Astrocyte (in vitro differentiated cells and primary cell): ENCODE results near the gene MAN1A1. TPM values are rescaled to one million over a fixed set of nuclear protein-coding genes. Genes with fewer than 3 reads are reported as not detected.

Source experiments
- DNase-seq: peaks from one replicate; pipeline ENCODE4 v3.0.0-alpha.2; 2010; ENCODE audit warnings: low read depth
- FAIRE-seq: peaks from 2 replicates; lab custom pipeline; 2011; peaks lifted over from hg19 to GRCh38; lab: Jason Lieb, UNC
- H2AFZ ChIP-seq: 2 replicates; pipeline ENCODE4 v1.6.0; 2012; ENCODE audit warnings: low read depth, low read length, inconsistent platforms
- H3K27ac ChIP-seq: 2 replicates; pipeline ENCODE4 v1.5.1; 2011; ENCODE audit warnings: low read depth, low read length, inconsistent platforms
- H3K27me3 ChIP-seq: 2 replicates; pipeline ENCODE4 v1.6.0; 2011; ENCODE audit warnings: low read length, inconsistent platforms; ENCODE audit not compliant: insufficient read depth
- H3K36me3 ChIP-seq: 2 replicates; pipeline ENCODE4 v1.5.1; 2011; ENCODE audit warnings: low read length, inconsistent platforms; ENCODE audit not compliant: insufficient read depth
- H3K4me1 ChIP-seq: 2 replicates; pipeline ENCODE4 v1.5.1; 2011; ENCODE audit warnings: low read length, inconsistent platforms; ENCODE audit not compliant: insufficient read depth
- H3K4me2 ChIP-seq: 2 replicates; pipeline ENCODE4 v1.6.0; 2012; ENCODE audit warnings: low read length, inconsistent platforms
- H3K4me3 ChIP-seq: 2 replicates; pipeline ENCODE4 v1.5.1; 2011; ENCODE audit warnings: low read depth, mild to moderate bottlenecking, low read length, inconsistent platforms; ENCODE audit not compliant: insufficient read depth
- H3K79me2 ChIP-seq: 2 replicates; pipeline ENCODE4 v1.6.0; 2012; ENCODE audit warnings: mild to moderate bottlenecking, low read length, inconsistent platforms; ENCODE audit not compliant: insufficient read depth
- H3K9ac ChIP-seq: 2 replicates; pipeline ENCODE4 v1.6.0; 2012; ENCODE audit warnings: mild to moderate bottlenecking, low read length, inconsistent platforms
- H3K9me3 ChIP-seq: 2 replicates; pipeline ENCODE4 v1.5.1; 2012; ENCODE audit warnings: low read depth, mild to moderate bottlenecking, low read length, inconsistent platforms; ENCODE audit not compliant: insufficient read depth
- H4K20me1 ChIP-seq: 2 replicates; pipeline ENCODE4 v1.6.0; 2012; ENCODE audit warnings: low read length, inconsistent platforms; ENCODE audit not compliant: insufficient read depth
- H3K27ac Mint-ChIP-seq: one replicate; pipeline ENCODE4 v1.8.0; 2021; ENCODE audit warnings: mild to moderate bottlenecking, mixed read lengths; ENCODE audit not compliant: unreplicated experiment
- H3K27me3 Mint-ChIP-seq: one replicate; pipeline ENCODE4 v1.8.0; 2021; ENCODE audit warnings: low read depth, mixed read lengths; ENCODE audit not compliant: unreplicated experiment
- H3K36me3 Mint-ChIP-seq: one replicate; pipeline ENCODE4 v1.8.0; 2021; ENCODE audit warnings: low read depth, mixed read lengths; ENCODE audit not compliant: unreplicated experiment
- H3K4me1 Mint-ChIP-seq: one replicate; pipeline ENCODE4 v1.8.0; 2021; ENCODE audit warnings: low read depth, mixed read lengths; ENCODE audit not compliant: unreplicated experiment
- H3K4me3 Mint-ChIP-seq: one replicate; pipeline ENCODE4 v1.8.0; 2021; ENCODE audit warnings: mild to moderate bottlenecking, moderate library complexity, mixed read lengths; ENCODE audit not compliant: unreplicated experiment
- H3K9me3 Mint-ChIP-seq: one replicate; pipeline ENCODE4 v1.8.0; 2021; ENCODE audit warnings: mild to moderate bottlenecking, mixed read lengths; ENCODE audit not compliant: unreplicated experiment
- EZH2 ChIP-seq: IDR thresholded peaks from 2 replicates; pipeline ENCODE4 v1.6.1; 2012; ENCODE audit warnings: mild to moderate bottlenecking, low read length, inconsistent platforms; ENCODE audit not compliant: insufficient read depth
- total RNA-seq: library from RNA; stranded (reverse); gene quantifications from 2 replicates; pipeline ENCODE4 v1.2.1, GENCODE V29; 2021
- TF ChIP-seq, protein P1 (sequence below): IDR thresholded peaks from 2 replicates; pipeline ENCODE4 v1.5.1; 2011; ENCODE audit warnings: low read depth, mild to moderate bottlenecking, inconsistent platforms, low read length, moderate library complexity; ENCODE audit not compliant: insufficient read depth

The MAN1A1 gene
- total RNA-seq, 1 donor from 2014 or later: 11.7 TPM

DNA sequence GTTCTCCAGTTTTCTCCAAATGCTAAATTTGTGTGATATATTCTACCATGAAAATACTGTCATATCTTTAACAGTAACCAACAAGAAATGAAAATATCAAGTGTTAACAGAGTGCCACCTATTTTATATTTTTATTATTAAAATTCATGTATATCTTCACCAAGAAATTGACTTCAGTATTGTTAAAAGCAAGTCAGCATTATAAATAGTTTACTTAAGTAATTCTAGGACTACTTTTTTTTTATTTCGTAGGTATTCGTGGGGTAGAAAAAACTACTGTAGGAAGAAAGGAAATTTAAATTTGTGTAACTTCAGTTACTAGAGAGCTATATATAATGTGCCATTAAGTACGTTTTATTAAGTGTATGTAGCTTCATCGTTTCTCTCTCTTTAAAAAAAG lies 6.3 kb upstream of the MAN1A1 start:
- no peak overlapping the region for H3K4me3 Mint-ChIP-seq
- H3K79me2 ChIP-seq: no peaks in the 10 kb centered on the region
- DNase-seq (no peak), FAIRE-seq (no peak)
- H3K9ac ChIP-seq: no peak overlapping the region
- H3K9me3 Mint-ChIP-seq: no peaks in the 10 kb centered on the region
- no peaks in the 10 kb centered on the region for H3K4me1 Mint-ChIP-seq
- H3K36me3 ChIP-seq: no peaks in the 10 kb centered on the region
- no peak overlapping the region for H3K27ac Mint-ChIP-seq
- no peaks in the 10 kb centered on the region for H4K20me1 ChIP-seq
- no peaks in the 10 kb centered on the region for H3K4me1 ChIP-seq
- H3K4me2 ChIP-seq: no peak overlapping the region
- H3K27ac ChIP-seq: no peak overlapping the region
- TF ChIP-seq, protein P1, sequence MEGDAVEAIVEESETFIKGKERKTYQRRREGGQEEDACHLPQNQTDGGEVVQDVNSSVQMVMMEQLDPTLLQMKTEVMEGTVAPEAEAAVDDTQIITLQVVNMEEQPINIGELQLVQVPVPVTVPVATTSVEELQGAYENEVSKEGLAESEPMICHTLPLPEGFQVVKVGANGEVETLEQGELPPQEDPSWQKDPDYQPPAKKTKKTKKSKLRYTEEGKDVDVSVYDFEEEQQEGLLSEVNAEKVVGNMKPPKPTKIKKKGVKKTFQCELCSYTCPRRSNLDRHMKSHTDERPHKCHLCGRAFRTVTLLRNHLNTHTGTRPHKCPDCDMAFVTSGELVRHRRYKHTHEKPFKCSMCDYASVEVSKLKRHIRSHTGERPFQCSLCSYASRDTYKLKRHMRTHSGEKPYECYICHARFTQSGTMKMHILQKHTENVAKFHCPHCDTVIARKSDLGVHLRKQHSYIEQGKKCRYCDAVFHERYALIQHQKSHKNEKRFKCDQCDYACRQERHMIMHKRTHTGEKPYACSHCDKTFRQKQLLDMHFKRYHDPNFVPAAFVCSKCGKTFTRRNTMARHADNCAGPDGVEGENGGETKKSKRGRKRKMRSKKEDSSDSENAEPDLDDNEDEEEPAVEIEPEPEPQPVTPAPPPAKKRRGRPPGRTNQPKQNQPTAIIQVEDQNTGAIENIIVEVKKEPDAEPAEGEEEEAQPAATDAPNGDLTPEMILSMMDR: no peak
- no peak for TF ChIP-seq EZH2
- no peaks in the 10 kb centered on the region for H3K27me3 ChIP-seq
- no peaks in the 10 kb centered on the region for H3K27me3 Mint-ChIP-seq
- H3K36me3 Mint-ChIP-seq: no peaks in the 10 kb centered on the region
- H2AFZ ChIP-seq: no peak overlapping the region
- H3K4me3 ChIP-seq: no peak overlapping the region
- H3K9me3 ChIP-seq: no peaks in the 10 kb centered on the region

DNA sequence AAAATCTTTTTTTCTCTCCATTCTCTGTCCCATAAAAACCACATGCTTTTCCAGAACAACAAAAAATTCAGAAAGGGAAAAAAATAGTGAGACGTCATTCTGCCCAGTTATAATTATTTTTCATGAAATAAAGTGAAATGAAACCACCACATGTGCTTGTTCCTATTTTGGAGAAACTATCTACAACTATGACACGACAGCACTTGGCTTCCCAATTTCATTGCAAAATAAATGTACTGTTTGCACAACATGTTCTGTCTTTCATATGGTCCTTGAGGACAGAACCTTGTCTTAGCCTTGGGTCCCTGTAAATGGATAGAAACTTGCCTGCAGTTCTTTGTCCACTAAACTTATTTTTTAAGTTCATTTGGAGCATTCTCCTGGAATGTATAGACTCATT lies 5.6 kb upstream of the MAN1A1 start:
- Histone ChIP-seq H3K4me2 (no peak overlapping the region), H4K20me1 (no peaks in the 10 kb centered on the region), H3K9ac (no peak overlapping the region), H3K79me2 (no peaks in the 10 kb centered on the region), H3K27ac (no peak overlapping the region), H3K9me3 (no peaks in the 10 kb centered on the region), H3K4me3 (no peak overlapping the region), H3K27me3 (no peaks in the 10 kb centered on the region), H2AFZ (no peak overlapping the region), H3K4me1 (peaks cover 3% of the 10 kb centered on the region), H3K36me3 (no peaks in the 10 kb centered on the region)
- Mint-ChIP-seq H3K4me3 (no peak overlapping the region), H3K4me1 (no peaks in the 10 kb centered on the region), H3K36me3 (no peaks in the 10 kb centered on the region), H3K27me3 (no peaks in the 10 kb centered on the region), H3K9me3 (no peaks in the 10 kb centered on the region), H3K27ac (no peak overlapping the region)
- no peak for TF ChIP-seq EZH2
- TF ChIP-seq, protein P1: no peak
- FAIRE-seq: no peak
- no peak for DNase-seq

GRCh38 chr6:119353696-119354095 lies 4.1 kb upstream of the MAN1A1 start:
- Mint-ChIP-seq H3K4me3 (no peak overlapping the region), H3K36me3 (no peaks in the 10 kb centered on the region), H3K27ac (no peak overlapping the region), H3K27me3 (no peaks in the 10 kb centered on the region), H3K4me1 (no peaks in the 10 kb centered on the region), H3K9me3 (no peaks in the 10 kb centered on the region)
- FAIRE-seq (no peak), DNase-seq (no peak)
- Histone ChIP-seq H2AFZ (no peak overlapping the region), H3K27me3 (no peaks in the 10 kb centered on the region), H3K9ac (no peak overlapping the region), H3K4me2 (no peak overlapping the region), H3K36me3 (no peaks in the 10 kb centered on the region), H3K4me1 (peaks cover 3% of the 10 kb centered on the region), H3K27ac (no peak overlapping the region), H3K9me3 (no peaks in the 10 kb centered on the region), H3K4me3 (no peak overlapping the region), H4K20me1 (no peaks in the 10 kb centered on the region), H3K79me2 (no peaks in the 10 kb centered on the region)
- TF ChIP-seq, protein P1: no peak
- TF ChIP-seq EZH2: no peak
